Activated CD4-positive, alpha-beta T cell treated with anti-CD3 and anti-CD28 coated beads, Interleukin-2, amount 50 U/mL, for 1 hour (primary cell): ENCODE measurements around the gene TRIM68.

Source experiments
- DNase-seq: peaks from one replicate; pipeline ENCODE4 v3.0.0-alpha.2; 2020

Gene TRIM68

GRCh38 chr11:4605057-4605456, 3.0 kb downstream of the TRIM68 start:
- DNase-seq, result no peak

- no peak for DNase-seq
Measured at GRCh38 chr11:4593739-4594138, 14.3 kb downstream of the TRIM68 start, which contains the start of gene OR52I1. Gene OR52I1 (plus strand): TSS chr11:4594039. CDS start chr11:4594039, 0 bp downstream.

DNA sequence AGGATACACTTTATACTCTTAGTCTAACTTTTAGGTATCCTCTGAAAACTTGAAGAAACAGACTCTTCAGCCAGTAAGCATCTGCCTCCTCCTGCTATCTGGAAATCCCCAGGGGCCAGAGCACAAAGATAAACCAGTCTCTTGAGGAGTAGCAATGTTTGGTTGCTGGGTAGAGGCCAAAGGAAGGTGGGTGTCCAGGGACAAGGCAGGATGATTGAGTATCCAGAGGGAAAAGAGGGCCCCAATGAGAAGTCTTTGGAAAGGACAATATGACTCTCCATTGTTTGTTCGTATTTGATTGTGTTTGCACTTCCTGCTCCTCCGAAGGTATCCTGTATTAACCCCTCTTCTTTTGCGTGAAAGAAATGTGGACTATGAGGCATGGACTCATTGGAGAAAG, 19.0 kb downstream of the TRIM68 start:
- no peak for DNase-seq

DNA sequence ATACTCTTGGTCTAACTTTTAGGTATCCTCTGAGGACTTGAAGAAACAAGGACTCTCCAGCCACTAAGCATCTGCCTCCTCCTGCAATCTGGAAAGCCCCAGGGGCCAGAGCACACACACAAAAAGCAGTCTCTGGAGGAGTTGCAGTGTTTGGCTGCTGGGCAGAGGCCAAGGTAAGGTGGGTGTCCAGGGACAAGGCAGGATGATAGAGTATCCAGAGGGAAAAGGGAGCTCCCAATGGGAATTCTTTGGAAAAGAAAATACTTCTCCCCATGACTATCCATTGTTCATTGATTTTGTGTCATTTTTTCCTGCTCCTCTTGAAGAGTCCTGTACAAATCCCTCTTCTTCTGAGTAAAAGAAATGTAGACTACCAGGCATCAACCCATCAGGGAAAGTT, 26.6 kb downstream of the TRIM68 start, which contains the start of gene OR52I2:
Gene OR52I2 (plus strand): TSS at position 301 of the 400 bp plus-strand sequence.
- DNase-seq, result no peak

GRCh38 chr11:4580124-4580523, 27.9 kb downstream of the TRIM68 start:
- DNase-seq, result no peak

DNA sequence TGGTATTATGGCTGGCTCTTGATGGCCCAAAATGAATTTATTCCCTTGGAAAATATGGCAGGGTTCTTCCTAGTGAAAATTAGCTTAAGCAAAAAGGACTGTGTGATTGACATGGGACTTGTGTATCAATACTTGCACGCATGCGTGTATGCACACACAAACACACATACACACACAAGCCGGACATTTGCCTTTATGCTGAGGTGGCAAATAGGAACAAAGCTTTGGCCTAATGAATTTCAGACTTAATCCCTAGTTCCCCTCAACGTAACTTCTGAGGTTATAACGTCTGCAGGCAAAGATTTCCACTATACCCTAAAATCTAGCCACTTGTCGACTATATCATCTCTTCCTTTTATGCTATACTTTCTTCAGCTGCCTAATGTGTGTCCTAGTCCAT, 29.4 kb downstream of the TRIM68 start:
- no peak for DNase-seq

DNA sequence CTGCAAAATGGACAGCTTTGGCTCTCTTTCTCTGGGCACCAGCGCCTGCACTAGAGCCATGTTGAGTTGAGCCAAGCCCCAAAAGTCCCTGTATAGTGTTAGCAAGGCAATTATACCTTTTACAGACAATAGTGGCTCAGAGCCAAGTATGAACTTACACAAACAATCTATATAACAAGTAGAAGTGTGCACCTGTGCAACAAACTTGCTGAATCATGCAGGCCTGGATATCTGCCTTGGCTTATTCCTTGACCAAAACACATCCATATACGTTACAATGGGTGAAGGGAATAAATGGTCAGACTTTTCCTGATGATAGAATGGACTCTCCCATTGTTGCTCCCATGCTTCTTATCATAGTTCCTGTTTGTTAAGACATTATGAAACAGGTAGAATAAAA, 30.3 kb downstream of the TRIM68 start:
- no peak for DNase-seq

DNA sequence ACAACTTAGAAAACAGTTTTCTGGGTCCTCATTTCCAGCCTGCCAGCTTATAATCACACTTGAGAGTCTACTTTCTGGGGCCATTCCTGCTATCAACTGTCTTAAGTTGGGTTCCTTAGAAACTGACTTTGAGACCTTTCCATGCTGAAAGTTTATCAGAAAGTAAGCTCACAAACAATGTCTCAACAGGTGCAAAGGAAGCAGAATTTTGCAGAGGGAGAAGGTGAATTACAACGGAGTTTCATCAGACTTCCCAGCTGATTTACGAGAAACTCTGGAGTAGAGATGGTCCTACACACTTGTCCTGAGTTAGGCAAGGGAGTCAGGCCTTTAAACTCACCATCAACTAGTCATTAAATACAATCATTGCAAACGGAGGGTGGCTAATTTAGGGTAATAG, 31.2 kb downstream of the TRIM68 start:
- DNase-seq, result no peak

DNA sequence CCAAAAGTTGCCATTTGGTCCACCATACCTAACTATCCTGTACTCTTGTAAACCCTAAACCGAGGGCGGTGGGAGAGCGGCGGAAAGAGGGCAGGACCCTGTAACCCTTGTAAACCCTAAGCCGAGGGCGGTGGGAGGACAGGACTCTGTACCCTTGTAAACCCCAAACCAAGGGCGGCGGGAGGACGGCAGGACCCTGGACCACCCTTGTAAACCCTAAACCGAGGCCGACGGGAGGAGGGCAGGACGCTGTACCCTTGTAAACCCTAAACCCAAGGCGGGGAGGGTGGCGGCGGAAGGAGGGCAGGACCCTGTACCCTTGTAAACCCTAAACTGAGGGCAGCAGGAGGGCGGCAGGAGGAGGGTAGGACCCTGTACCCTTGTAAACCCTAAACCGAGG, 39.0 kb downstream of the TRIM68 start:
- no peak for DNase-seq

- DNase-seq, result no peak
Measured at GRCh38 chr11:4565371-4565770, 42.7 kb downstream of the TRIM68 start.

DNA sequence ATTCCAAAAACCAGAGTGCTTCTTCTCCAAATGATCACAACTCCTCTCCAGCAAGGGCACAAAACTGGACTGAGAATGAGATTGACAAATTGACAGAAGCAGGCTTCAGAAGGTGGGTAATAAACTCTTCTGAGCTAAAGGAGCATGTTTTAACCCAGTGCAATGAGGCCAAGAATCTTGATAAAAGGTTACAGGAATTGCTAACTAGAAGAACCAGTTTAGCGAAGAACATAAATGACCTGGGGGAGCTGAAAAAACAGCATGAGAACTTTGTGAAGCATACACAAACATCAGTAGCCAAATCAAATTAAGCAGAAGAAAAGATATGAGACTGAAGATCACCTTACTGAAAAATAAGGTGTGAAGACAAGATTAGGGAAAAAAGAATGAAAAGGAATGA, 47.6 kb downstream of the TRIM68 start:
- no peak for DNase-seq

- DNase-seq, result no peak
Measured at GRCh38 chr11:4559527-4560440, 48.2 kb downstream of the TRIM68 start.

DNA sequence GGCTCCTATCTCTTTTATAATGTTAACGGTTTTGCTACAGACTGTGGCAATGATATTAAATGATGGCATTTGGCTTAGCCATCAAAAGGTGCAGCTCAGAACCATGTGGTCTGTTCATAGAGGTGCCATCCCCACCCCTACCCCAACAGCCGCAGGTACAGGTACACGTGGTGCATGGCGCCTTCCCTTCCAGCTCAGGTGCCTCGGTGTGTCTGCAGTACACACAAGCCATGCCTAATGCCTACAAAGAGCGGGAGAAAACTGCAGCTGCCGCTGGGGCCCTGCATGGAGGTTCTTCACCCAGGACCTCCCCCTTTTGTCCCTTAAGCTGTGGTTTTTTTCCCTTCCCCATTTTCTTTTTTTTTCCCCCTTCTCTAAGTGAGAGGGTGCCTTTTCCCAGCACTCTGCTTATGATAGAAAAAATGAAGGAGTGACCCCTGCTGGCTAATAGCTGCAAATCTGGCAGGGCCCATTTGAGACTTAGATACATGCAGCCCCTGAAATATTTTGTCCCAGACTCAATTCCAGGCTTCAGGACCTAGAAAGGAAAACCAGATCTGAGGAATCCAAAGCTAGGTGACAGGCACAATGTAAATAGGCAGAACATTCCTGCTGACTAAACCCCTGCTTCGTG, 56.6 kb downstream of the TRIM68 start:
- no peak for DNase-seq
